ENCODE measurements around the gene LOXL3.
"Not testable (repeated sequence)": the region's sequence is repeated elsewhere in the genome, so short reads cannot be mapped to it uniquely, and the experiment has no call there.

The LOXL3 gene

DNA sequence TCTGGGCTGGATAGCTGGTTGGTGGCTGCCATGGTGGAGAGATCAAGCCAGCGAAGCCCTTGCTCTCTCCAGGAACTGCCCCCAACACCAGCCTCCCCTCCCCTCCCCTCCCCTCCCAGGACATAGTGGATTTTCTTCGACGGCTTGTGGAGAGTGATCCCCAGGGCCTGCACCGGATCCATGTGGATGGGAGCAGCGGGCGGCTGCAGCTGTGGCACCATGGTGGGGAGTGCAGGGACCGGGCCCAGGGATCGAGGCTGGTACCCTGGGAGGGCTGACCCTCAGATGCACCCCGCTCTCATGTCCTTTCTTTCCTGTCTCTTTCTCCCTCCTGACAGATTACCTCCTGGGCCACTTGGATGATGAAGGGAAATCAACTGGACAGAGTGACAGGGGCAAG lies 63.8 kb downstream of the LOXL3 start:
- Histone ChIP-seq H3K36me3 (peaks cover 79% of the 10 kb centered on the region), H3K4me1 (ENCODE audit: control insufficient read depth in 1 of 2, insufficient read depth in 1 of 2, low read depth in 1 of 2, low read length in 1 of 2) (no peaks in the 10 kb centered on the region), H3K27ac (no peak overlapping the region), H3K9me3 (no peaks in the 10 kb centered on the region), H3K4me3 (ENCODE audit: low read depth in 1 of 2, low read length in 1 of 2) (no peak overlapping the region), H3K27me3 (no peaks in the 10 kb centered on the region)
- TF ChIP-seq, protein P1, sequence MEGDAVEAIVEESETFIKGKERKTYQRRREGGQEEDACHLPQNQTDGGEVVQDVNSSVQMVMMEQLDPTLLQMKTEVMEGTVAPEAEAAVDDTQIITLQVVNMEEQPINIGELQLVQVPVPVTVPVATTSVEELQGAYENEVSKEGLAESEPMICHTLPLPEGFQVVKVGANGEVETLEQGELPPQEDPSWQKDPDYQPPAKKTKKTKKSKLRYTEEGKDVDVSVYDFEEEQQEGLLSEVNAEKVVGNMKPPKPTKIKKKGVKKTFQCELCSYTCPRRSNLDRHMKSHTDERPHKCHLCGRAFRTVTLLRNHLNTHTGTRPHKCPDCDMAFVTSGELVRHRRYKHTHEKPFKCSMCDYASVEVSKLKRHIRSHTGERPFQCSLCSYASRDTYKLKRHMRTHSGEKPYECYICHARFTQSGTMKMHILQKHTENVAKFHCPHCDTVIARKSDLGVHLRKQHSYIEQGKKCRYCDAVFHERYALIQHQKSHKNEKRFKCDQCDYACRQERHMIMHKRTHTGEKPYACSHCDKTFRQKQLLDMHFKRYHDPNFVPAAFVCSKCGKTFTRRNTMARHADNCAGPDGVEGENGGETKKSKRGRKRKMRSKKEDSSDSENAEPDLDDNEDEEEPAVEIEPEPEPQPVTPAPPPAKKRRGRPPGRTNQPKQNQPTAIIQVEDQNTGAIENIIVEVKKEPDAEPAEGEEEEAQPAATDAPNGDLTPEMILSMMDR (IDR thresholded peaks at IDR 0.05) = no peak

DNA sequence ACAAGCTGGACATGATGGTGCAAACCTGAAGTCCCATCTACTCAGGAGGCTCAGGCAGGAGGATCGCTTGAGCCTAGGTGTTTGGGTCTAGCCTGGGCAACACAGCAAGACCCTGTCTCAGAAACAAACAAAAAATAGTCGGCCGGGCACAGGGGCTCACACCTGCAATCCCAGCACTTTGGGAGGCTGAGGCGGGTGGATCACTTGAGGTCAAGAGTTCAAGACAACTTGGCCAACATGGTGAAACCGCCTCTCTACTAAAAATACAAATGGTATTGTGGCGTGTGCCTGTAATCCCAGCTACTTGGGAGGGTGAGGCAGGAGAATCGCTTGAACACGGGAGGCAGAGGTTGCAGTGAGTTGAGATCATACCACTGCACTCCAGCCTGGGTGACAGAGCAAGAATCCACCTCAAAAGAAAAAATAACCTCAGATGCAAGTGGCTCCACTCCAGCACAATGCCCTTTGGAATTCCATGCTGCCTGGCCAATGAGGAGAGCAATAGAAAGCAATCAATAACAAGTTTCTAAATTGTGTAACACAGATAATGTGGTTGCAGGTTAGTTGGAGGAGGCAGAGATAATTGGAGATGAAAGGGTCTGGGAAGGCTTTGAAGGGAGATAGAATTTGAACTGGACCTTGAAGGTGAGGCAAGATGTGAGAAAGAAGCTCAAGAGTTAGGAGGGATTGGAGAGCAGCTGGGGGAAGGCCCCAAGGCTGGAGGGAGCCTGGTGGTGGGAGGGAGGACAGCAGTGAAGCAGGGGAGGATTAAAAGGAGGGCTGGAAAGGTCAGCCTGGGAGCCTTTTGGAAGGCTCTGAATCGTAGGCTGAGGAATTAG lies 64.9 kb downstream of the LOXL3 start:
- H3K4me1 ChIP-seq (ENCODE audit: control insufficient read depth in 1 of 2, insufficient read depth in 1 of 2, low read depth in 1 of 2, low read length in 1 of 2) = peaks cover 0 to under 1% of the 10 kb centered on the region in 2 experiments
- TF ChIP-seq, protein P1 (IDR thresholded peaks at IDR 0.05) = no peak
- H3K4me3 ChIP-seq (ENCODE audit: low read depth in 1 of 2, low read length in 1 of 2) = no peak overlapping the region
- H3K9me3 ChIP-seq = no peaks in the 10 kb centered on the region
- peaks cover 72% of the 10 kb centered on the region for H3K36me3 ChIP-seq
- no peaks in the 10 kb centered on the region for H3K27me3 ChIP-seq
- no peak overlapping the region for H3K27ac ChIP-seq

- peaks cover 46% of the 10 kb centered on the region for H3K36me3 ChIP-seq
- no peak overlapping the region for H3K27ac ChIP-seq
- TF ChIP-seq, protein P1 (IDR thresholded peaks at IDR 0.05) = no peak
- H3K4me1 ChIP-seq (ENCODE audit: control insufficient read depth in 1 of 2, insufficient read depth in 1 of 2, low read depth in 1 of 2, low read length in 1 of 2) = peaks cover 17 to 23% of the 10 kb centered on the region in 2 experiments
- no peaks in the 10 kb centered on the region for H3K27me3 ChIP-seq
- H3K4me3 ChIP-seq (ENCODE audit: low read depth in 1 of 2, low read length in 1 of 2) = no peak overlapping the region
- no peaks in the 10 kb centered on the region for H3K9me3 ChIP-seq
These were observed 67.6 kb downstream of the LOXL3 start for GRCh38 chr2:74486141-74486540.

DNA sequence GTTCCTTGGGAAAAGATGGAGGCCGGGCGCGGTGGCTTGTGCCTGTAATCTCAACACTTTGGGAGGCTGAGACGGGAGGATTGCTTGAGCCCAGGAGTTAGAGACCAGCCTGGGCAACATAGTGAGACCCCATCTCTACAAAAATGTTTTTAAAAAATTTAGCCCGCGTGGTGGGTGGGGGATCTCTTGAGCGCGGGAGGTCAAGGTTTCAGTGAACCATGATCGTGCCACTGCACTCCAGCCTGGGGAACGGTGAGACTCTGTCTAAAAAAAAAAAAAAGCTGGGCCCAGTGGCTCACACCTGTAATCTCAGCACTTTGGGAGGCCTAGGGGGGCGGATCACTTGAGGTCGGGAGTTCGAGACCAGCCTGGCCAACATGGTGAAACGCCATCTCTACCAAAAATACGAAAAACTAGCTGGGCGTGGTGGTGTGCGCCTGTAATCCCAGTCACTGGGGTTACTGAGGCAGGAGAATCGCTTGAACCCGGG lies 70.0 kb downstream of the LOXL3 start:
- Histone ChIP-seq H3K27ac (peak overlapping the region; percentile 88), H3K4me1 (ENCODE audit: control insufficient read depth in 1 of 2, insufficient read depth in 1 of 2, low read depth in 1 of 2, low read length in 1 of 2) (peaks cover 23 to 28% of the 10 kb centered on the region in 2 experiments), H3K4me3 (ENCODE audit: low read depth in 1 of 2, low read length in 1 of 2) (peak overlapping the region; percentile 95 to 100), H3K36me3 (peaks cover 31% of the 10 kb centered on the region)
- H3K9me3 ChIP-seq, H3K27me3 ChIP-seq: not testable (repeated sequence)

DNA sequence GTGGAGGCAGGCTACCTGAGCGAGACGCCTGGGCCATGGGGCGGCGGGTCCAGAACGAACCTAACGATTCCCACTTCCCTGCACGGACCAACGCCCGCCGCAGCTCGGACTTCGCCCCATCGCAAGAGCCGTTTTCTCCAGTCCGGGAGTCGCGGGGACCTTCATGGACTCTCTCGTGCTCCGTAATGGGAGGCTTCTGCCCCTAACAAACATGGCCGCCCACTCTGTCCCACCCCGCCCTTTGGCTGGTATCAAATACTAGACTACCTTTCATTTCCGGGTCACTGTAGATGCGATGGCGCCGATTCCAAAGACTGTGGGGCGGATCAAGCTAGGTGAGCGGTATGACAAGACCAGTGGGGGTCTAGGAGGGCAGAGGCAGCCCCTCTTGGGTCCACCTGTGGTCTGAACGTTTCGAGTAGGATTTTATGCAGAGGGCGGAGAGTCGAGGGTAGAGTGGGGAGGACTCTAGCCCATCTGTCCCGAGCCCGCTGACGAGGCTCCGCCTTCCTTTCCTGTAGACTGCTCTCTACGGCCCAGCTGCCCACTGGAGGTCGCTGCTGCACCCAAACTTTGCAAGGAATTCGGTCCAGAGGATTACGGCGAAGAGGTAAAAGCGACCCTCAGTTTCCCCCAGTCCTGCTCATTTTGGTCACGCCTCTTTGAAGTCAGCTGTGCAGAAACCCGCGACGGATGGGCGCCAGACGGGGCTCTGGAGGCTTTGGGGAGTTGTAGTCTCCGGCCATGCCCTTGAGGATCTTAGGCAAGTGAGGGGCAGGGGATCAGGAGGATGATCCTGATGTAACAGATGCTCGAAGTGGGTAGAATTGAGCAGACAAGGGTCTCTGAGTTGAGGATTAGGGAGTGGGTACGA lies 70.7 kb downstream of the LOXL3 start, which contains the start of the genes CCDC142 and TTC31:
CCDC142 (minus strand) TSS at position 198 of the 874 bp plus-strand sequence; CDS start at position 37, 161 bp downstream.
TTC31 (plus strand) TSS at position 281 of the 874 bp plus-strand sequence; CDS start at position 296, 15 bp downstream.
- Histone ChIP-seq H3K36me3 (peaks cover 26% of the 10 kb centered on the region), H3K27ac (peak within 1 kb of the TSS; percentile 88), H3K4me1 (ENCODE audit: control insufficient read depth in 1 of 2, insufficient read depth in 1 of 2, low read depth in 1 of 2, low read length in 1 of 2) (peaks cover 23 to 28% of the 10 kb centered on the region in 2 experiments), H3K4me3 (ENCODE audit: low read depth in 1 of 2, low read length in 1 of 2) (peak within 1 kb of the TSS; percentile 95 to 100), H3K9me3 (no peaks in the 10 kb centered on the region), H3K27me3 (no peaks in the 10 kb centered on the region)
- TF ChIP-seq, protein P1 (IDR thresholded peaks at IDR 0.05) = peak; percentile 96
